K562 (cell line): Measurements from ENCODE around the gene ZSCAN25. TPM values are rescaled to one million over a fixed set of nuclear protein-coding genes. Genes with fewer than 3 reads are reported as not detected.
A peak's percentile ranks its signal among the peaks of the same experiment; 100 is the strongest.

Experiments used
- ARID1B ChIP-seq: fragments of 450-650 bp; IDR thresholded peaks from 2 replicates; pipeline ENCODE4 v1.6.1; 2016; ENCODE audit warnings: antibody characterized with exemption, mild to moderate bottlenecking, inconsistent platforms
- ATF3 ChIP-seq, 2 experiments: fragments of 450-650 bp in 1 of 2; sonication (generic) in 1 of 2; formaldehyde crosslinking in 1 of 2; IDR thresholded peaks in 1 of 2; conservative IDR thresholded peaks in 1 of 2; 2 replicates each; pipeline versions ENCODE4 v1.6.1 to v1.8.1; 2016 to 2023; ENCODE audit warnings: mild to moderate bottlenecking in 2 of 2, moderate library complexity in 2 of 2, inconsistent platforms in 1 of 2, missing genetic modification reagents in 1 of 2
- ATF7 ChIP-seq: fragments of 450-650 bp; IDR thresholded peaks from 2 replicates; pipeline ENCODE4 v1.7.1; 2014; ENCODE audit warnings: mild to moderate bottlenecking, moderate library complexity
- CEBPB ChIP-seq: fragments of 450-650 bp; IDR thresholded peaks from 2 replicates; pipeline ENCODE4 v1.6.1; 2016; ENCODE audit warnings: missing genetic modification characterization, missing compliant biosample characterization
- ETV6 ChIP-seq, 3 experiments: fragments of 150-350 bp in 1 of 3; sonication (generic) in 1 of 3; formaldehyde crosslinking in 1 of 3; IDR thresholded peaks; 2 replicates each; pipeline versions ENCODE4 v1.6.1 to v1.8.0; 2014 to 2022; ENCODE audit warnings: borderline replicate concordance in 2 of 3, low read depth in 2 of 3, antibody characterized with exemption in 1 of 3, low read length in 1 of 3, mild to moderate bottlenecking in 1 of 3, missing genetic modification reagents in 1 of 3
- MED1 ChIP-seq: sonication (generic); formaldehyde crosslinking; IDR thresholded peaks from 2 replicates; pipeline ENCODE4 v1.8.1; 2023; ENCODE audit warnings: missing genetic modification reagents, borderline replicate concordance
- MEIS2 ChIP-seq: fragments of 450-650 bp; IDR thresholded peaks from 2 replicates; pipeline ENCODE4 v1.6.1; 2014; ENCODE audit warnings: mild to moderate bottlenecking; ENCODE audit not compliant: partially characterized antibody
- RBM39 ChIP-seq: fragments of 200-400 bp; formaldehyde crosslinking; optimal IDR thresholded peaks from 2 replicates; pipeline ENCODE3; 2018; ENCODE audit warnings: low read depth, low read length
- SMARCA4 ChIP-seq: fragments of 450-650 bp; IDR thresholded peaks from 2 replicates; pipeline ENCODE4 v1.6.1; 2016
- TCF3 ChIP-seq: sonication (generic); formaldehyde crosslinking; IDR thresholded peaks from 2 replicates; pipeline ENCODE4 v1.4.0; 2020; ENCODE audit warnings: mild to moderate bottlenecking, missing genetic modification reagents
- ZNF217 ChIP-seq: sonication (generic); formaldehyde crosslinking; IDR thresholded peaks from 2 replicates; pipeline ENCODE4 v1.8.0; 2022; ENCODE audit warnings: mild to moderate bottlenecking, missing genetic modification reagents
- polyA plus RNA-seq, 8 experiments: library from polyadenylated mRNA; depleted of rRNA in 4 of 8; stranded (reverse) in 5 of 8; unstranded in 3 of 8; fragments of >200 nt; fragmentation: Nextera tagmentation in 2 of 8; fragmentation: Illumina TruSeq in 1 of 8; extraction: Ambion mirVana in 2 of 8; extraction: Trizol in 1 of 8; gene quantifications; 2 replicates each; pipeline versions ENCODE4 v1.2.1 to v1.2.3, GENCODE V29; 2011 to 2014; ENCODE audit warnings: inconsistent platforms in 1 of 8, missing spikeins in 1 of 8
- total RNA-seq, 7 experiments: library from RNA; depleted of rRNA in 6 of 7; stranded (reverse); fragments of >200 nt in 6 of 7; fragmentation: Illumina TruSeq in 2 of 7; extraction: Trizol in 2 of 7; gene quantifications; 2 replicates each; pipeline versions ENCODE4 v1.2.1 to v1.2.3, GENCODE V29; 2011 to 2021; ENCODE audit warnings: low replicate concordance in 1 of 7
- TF ChIP-seq, protein P1 (sequence below): fragments of 450-650 bp; formaldehyde crosslinking; IDR thresholded peaks from 2 replicates; pipeline ENCODE4 v1.4.0; 2022; ENCODE audit warnings: missing genetic modification characterization
- TF ChIP-seq, protein P2 (sequence below), 2 experiments: fragments of 450-650 bp; IDR thresholded peaks; 2 replicates each; pipeline ENCODE4 v1.6.1; 2016
- TF ChIP-seq, protein P3 (sequence below), 2 experiments: fragments of 450-650 bp; IDR thresholded peaks; 2 replicates each; pipeline ENCODE4 v1.6.1; 2016; ENCODE audit warnings: mild to moderate bottlenecking in 2 of 2, borderline replicate concordance in 1 of 2, low read depth in 1 of 2, moderate library complexity in 1 of 2
- TF ChIP-seq, protein P4 (sequence below): fragments of 250-450 bp; sonication (Bioruptor Pico); IDR thresholded peaks from 2 replicates; pipeline ENCODE4 v1.9.0; 2021; ENCODE audit warnings: mild to moderate bottlenecking

Gene ZSCAN25
- total and polyA plus RNA-seq, 9 of the 15 experiments (the other 6 are each of a cell fraction or from before 2014, with no cell fraction given): 0.94 to 18.4 (median 12.8) TPM

- TF ChIP-seq ARID1B (peak; percentile 67), SMARCA4 (peak; percentile 45; the same call in 1 of the 2 replicates), ATF3 (IDR thresholded peaks at IDR 0.05) (peak; percentile 87), ATF3 (CRISPR knock-in tag; conservative IDR thresholded peaks at IDR 0.05) (no peak), ETV6 (IDR thresholded peaks at IDR 0.05; ENCODE audit: borderline replicate concordance in 1 of 2, low read depth in 2 of 2, low read length in 1 of 2) (no peak), ETV6 (CRISPR knock-in tag; IDR thresholded peaks at IDR 0.05; ENCODE audit: borderline replicate concordance) (no peak), ZNF217 (CRISPR knock-in tag) (no peak), TCF3 (CRISPR knock-in tag) (peak; percentile 55), MEIS2 (peak; percentile 90), RBM39 (no peak), ATF7 (peak; percentile 67; the same call in 1 of the 2 replicates), CEBPB (peak; percentile 91), MED1 (no peak)
- TF ChIP-seq, protein P1, sequence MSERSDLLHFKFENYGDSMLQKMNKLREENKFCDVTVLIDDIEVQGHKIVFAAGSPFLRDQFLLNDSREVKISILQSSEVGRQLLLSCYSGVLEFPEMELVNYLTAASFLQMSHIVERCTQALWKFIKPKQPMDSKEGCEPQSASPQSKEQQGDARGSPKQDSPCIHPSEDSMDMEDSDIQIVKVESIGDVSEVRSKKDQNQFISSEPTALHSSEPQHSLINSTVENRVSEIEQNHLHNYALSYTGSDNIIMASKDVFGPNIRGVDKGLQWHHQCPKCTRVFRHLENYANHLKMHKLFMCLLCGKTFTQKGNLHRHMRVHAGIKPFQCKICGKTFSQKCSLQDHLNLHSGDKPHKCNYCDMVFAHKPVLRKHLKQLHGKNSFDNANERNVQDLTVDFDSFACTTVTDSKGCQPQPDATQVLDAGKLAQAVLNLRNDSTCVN: no peak
- TF ChIP-seq, protein P2, sequence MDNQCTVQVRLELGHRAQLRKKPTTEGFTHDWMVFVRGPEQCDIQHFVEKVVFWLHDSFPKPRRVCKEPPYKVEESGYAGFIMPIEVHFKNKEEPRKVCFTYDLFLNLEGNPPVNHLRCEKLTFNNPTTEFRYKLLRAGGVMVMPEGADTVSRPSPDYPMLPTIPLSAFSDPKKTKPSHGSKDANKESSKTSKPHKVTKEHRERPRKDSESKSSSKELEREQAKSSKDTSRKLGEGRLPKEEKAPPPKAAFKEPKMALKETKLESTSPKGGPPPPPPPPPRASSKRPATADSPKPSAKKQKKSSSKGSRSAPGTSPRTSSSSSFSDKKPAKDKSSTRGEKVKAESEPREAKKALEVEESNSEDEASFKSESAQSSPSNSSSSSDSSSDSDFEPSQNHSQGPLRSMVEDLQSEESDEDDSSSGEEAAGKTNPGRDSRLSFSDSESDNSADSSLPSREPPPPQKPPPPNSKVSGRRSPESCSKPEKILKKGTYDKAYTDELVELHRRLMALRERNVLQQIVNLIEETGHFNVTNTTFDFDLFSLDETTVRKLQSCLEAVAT (IDR thresholded peaks at IDR 0.05): no peak
- TF ChIP-seq, protein P3, sequence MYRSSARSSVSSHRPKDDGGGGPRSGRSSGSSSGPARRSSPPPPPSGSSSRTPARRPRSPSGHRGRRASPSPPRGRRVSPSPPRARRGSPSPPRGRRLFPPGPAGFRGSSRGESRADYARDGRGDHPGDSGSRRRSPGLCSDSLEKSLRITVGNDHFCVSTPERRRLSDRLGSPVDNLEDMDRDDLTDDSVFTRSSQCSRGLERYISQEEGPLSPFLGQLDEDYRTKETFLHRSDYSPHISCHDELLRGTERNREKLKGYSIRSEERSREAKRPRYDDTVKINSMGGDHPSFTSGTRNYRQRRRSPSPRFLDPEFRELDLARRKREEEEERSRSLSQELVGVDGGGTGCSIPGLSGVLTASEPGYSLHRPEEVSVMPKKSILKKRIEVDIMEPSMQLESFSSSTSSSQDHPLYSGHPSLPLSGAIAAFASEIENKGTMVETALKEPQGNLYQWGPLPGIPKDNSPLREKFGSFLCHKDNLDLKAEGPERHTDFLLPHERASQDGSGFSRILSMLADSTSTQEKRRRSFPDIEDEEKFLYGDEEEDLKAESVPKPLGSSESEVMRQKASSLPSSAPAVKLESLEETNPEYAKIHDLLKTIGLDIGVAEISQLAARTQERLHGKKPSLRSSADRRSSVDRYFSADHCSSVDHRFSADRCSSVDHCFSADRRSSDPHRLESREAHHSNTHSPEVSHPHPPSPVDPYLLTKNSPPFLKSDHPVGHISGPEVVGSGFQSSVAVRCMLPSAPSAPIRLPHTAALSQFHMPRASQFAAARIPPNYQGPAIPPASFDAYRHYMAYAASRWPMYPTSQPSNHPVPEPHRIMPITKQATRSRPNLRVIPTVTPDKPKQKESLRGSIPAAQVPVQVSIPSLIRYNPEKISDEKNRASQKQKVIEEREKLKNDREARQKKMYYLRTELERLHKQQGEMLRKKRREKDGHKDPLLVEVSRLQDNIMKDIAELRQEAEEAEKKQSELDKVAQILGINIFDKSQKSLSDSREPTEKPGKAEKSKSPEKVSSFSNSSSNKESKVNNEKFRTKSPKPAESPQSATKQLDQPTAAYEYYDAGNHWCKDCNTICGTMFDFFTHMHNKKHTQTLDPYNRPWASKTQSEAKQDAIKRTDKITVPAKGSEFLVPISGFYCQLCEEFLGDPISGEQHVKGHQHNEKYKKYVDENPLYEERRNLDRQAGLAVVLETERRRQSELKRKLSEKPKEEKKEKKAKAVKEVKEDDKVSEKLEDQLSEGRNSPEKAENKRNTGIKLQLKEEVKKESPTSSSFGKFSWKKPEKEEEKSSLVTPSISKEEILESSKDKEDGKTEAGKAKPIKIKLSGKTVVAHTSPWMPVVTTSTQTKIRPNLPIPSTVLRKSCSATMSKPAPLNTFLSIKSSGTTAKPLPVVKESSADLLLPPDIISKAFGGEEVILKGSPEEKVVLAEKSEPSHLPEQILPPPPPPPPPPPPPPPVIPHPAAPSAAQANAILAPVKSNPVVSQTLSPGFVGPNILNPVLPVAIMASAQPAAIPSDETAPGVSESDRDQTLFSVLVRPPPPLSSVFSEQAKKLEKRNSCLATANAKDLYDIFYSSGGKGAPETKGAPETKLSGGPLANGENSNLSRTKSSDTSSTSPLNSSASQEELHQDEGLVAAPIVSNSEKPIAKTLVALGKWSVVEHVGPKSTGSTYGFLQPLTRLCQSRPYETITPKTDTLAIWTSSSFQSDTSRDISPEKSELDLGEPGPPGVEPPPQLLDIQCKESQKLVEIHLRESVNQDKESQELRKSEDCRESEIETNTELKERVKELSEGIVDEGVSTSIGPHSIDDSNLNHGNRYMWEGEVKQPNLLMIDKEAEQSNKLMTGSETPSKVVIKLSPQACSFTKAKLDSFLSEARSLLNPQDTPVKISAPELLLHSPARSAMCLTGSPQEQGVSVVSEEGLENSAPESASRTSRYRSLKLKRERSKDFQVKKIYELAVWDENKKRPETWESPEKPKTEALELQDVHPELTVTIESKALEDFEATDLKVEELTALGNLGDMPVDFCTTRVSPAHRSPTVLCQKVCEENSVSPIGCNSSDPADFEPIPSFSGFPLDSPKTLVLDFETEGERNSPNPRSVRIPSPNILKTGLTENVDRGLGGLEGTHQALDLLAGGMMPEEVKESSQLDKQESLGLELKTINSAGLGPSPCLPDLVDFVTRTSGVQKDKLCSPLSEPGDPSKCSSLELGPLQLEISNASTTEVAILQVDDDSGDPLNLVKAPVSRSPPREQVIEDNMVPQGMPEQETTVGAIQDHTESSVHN (IDR thresholded peaks at IDR 0.05; ENCODE audit: borderline replicate concordance in 1 of 2, low read depth in 1 of 2): peak in 1 of 2 experiments; percentile 57; a peak in 1 of 4 replicates
- TF ChIP-seq, protein P4, sequence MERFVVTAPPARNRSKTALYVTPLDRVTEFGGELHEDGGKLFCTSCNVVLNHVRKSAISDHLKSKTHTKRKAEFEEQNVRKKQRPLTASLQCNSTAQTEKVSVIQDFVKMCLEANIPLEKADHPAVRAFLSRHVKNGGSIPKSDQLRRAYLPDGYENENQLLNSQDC (CRISPR knock-in tag): no peak
- TF ChIP-seq, all 486 proteins: peak for 13
Measured at GRCh38 chr7:99669782-99670181, 53.0 kb downstream of the ZSCAN25 start (continued).
